ENCODE measurements around the gene S1PR1. TPM values are rescaled to one million over a fixed set of nuclear protein-coding genes. Genes with fewer than 3 reads are reported as not detected.
"Not testable (repeated sequence)": the region's sequence is repeated elsewhere in the genome, so short reads cannot be mapped to it uniquely, and the experiment has no call there.

The S1PR1 gene
- total RNA-seq, 1 experiment from 2014 or later, result 0.24 TPM

DNA sequence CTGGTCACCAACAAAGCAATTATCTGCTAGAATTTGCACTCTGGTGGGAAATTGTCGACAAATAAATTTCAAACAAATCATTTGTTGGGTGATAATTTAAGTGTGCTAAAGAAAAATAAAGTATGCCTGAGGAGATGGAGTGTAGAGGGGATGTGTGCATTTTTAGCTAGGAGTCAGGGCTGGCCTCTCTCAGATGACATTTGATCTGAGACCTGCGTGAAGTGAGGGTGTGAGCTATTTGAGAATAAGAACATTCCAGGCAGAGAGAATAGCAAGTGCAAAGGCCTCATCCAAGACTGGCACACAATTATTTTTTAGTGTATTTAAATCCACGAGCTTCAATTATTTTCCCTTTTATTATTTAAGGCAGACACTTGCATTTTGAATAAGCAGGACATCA is 19.7 kb upstream of the S1PR1 start:
- Histone ChIP-seq H4K5ac (ENCODE audit: insufficient read length, low read depth, low read length) (no peak overlapping the region), H4K20me1 (ENCODE audit: control insufficient read depth, insufficient read depth, insufficient read length) (no peaks in the 10 kb centered on the region), H3K9ac (ENCODE audit: extremely low read depth, insufficient read length, low read length) (no peak overlapping the region), H3K4me2 (ENCODE audit: insufficient read depth, insufficient read length, low read length) (no peak overlapping the region), H4K8ac (replicated peaks; ENCODE audit: insufficient read length, low read depth, low read length) (no peak overlapping the region), H3K4ac (ENCODE audit: low read depth, low read length) (no peak overlapping the region), H3K23me2 (ENCODE audit: insufficient read length, low read depth, low read length, poor library complexity, severe bottlenecking) (no peaks in the 10 kb centered on the region), H4K91ac (ENCODE audit: insufficient read length, low read depth, low read length) (no peak overlapping the region), H3K9me3 (ENCODE audit: control insufficient read depth, low read depth, low read length) (no peaks in the 10 kb centered on the region), H3K18ac (ENCODE audit: insufficient read length, low read depth, low read length) (peak overlapping the region; percentile 75), H3K23ac (ENCODE audit: insufficient read length, low read depth, low read length) (no peak overlapping the region), H3K27me3 (ENCODE audit: insufficient read depth, low read length) (no peaks in the 10 kb centered on the region), H2AFZ (ENCODE audit: low read length) (no peak overlapping the region), H2BK5ac (ENCODE audit: insufficient read length, low read length) (no peak overlapping the region), H2BK120ac (ENCODE audit: low read depth, low read length, poor library complexity, severe bottlenecking) (no peak overlapping the region), H3K4me1 (ENCODE audit: insufficient read depth, low read length) (no peaks in the 10 kb centered on the region), H2BK12ac (ENCODE audit: insufficient read length, low read depth, low read length) (no peak overlapping the region), H2BK15ac (ENCODE audit: low read depth, low read length) (no peak overlapping the region), H3T11ph (ENCODE audit: low read length) (no peak overlapping the region), H2BK20ac (ENCODE audit: low read depth, low read length, poor library complexity, severe bottlenecking) (no peak overlapping the region), H2AK5ac (ENCODE audit: insufficient read length, low read length) (no peak overlapping the region), H3K27ac (ENCODE audit: insufficient read length, low read depth, low read length) (no peak overlapping the region), H3K79me2 (ENCODE audit: insufficient read depth, low read length) (no peaks in the 10 kb centered on the region), H3K14ac (ENCODE audit: insufficient read depth, low read length) (no peak overlapping the region), H3K56ac (ENCODE audit: insufficient read length, low read depth, low read length) (no peak overlapping the region), H3K79me1 (ENCODE audit: insufficient read depth, low read depth, low read length, poor library complexity, severe bottlenecking) (no peaks in the 10 kb centered on the region)
- Mint-ChIP-seq H3K36me3 (ENCODE audit: insufficient read depth in 1 of 3, low read depth in 3 of 3) (no peaks in the 10 kb centered on the region), H3K27ac (no peak overlapping the region), H3K9me3 (no peaks in the 10 kb centered on the region), H3K4me3 (no peak overlapping the region), H3K27me3 (ENCODE audit: low read depth) (no peaks in the 10 kb centered on the region; the same call in 1 of the 2 replicates), H3K4me1 (peaks cover 4 to 5% of the 10 kb centered on the region in 2 experiments)
- no CpG with 5 or more reads among the region's 3 CpGs for WGBS (ENCODE audit: extremely low coverage, insufficient read length, low lambda C conversion rate)
- TF ChIP-seq, protein P1, sequence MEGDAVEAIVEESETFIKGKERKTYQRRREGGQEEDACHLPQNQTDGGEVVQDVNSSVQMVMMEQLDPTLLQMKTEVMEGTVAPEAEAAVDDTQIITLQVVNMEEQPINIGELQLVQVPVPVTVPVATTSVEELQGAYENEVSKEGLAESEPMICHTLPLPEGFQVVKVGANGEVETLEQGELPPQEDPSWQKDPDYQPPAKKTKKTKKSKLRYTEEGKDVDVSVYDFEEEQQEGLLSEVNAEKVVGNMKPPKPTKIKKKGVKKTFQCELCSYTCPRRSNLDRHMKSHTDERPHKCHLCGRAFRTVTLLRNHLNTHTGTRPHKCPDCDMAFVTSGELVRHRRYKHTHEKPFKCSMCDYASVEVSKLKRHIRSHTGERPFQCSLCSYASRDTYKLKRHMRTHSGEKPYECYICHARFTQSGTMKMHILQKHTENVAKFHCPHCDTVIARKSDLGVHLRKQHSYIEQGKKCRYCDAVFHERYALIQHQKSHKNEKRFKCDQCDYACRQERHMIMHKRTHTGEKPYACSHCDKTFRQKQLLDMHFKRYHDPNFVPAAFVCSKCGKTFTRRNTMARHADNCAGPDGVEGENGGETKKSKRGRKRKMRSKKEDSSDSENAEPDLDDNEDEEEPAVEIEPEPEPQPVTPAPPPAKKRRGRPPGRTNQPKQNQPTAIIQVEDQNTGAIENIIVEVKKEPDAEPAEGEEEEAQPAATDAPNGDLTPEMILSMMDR (conservative IDR thresholded peaks at IDR 0.05), result no peak
- no peak for DNase-seq

DNA sequence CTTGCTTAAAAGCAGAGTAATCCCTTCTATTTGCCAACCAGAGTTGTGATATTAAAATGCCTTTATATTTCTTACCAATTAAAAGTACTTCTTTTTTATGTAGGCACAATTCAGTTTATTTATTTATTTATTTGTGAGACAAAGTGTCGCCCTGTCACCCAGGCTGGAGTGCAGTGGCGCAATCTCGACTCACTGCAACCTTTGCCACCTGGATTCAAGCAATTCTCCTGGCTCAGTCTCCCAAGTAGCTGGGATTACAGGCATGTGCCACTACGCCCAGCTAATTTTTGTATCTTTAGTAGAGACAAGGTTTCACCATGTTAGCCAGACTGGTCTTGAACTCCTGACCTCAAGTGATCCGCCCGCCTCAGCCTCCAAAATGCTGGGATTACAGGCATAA is 17.9 kb upstream of the S1PR1 start:
- not testable (repeated sequence) for H3K23me2 ChIP-seq (ENCODE audit: insufficient read length, low read depth, low read length, poor library complexity, severe bottlenecking); H2BK5ac ChIP-seq (ENCODE audit: insufficient read length, low read length); H3K27ac Mint-ChIP-seq; H3K36me3 Mint-ChIP-seq (ENCODE audit: insufficient read depth in 1 of 3, low read depth in 3 of 3); H3K27me3 ChIP-seq (ENCODE audit: insufficient read depth, low read length); H2AK5ac ChIP-seq (ENCODE audit: insufficient read length, low read length); H3K4me2 ChIP-seq (ENCODE audit: insufficient read depth, insufficient read length, low read length); H3K23ac ChIP-seq (ENCODE audit: insufficient read length, low read depth, low read length); H4K20me1 ChIP-seq (ENCODE audit: control insufficient read depth, insufficient read depth, insufficient read length); H3K27me3 Mint-ChIP-seq (ENCODE audit: low read depth); H2BK12ac ChIP-seq (ENCODE audit: insufficient read length, low read depth, low read length); H3K9ac ChIP-seq (ENCODE audit: extremely low read depth, insufficient read length, low read length); H4K8ac ChIP-seq (replicated peaks; ENCODE audit: insufficient read length, low read depth, low read length); H2AFZ ChIP-seq (ENCODE audit: low read length); H3T11ph ChIP-seq (ENCODE audit: low read length); H3K4me1 ChIP-seq (ENCODE audit: insufficient read depth, low read length); H2BK15ac ChIP-seq (ENCODE audit: low read depth, low read length); H2BK120ac ChIP-seq (ENCODE audit: low read depth, low read length, poor library complexity, severe bottlenecking); H3K9me3 Mint-ChIP-seq; H4K91ac ChIP-seq (ENCODE audit: insufficient read length, low read depth, low read length); H3K79me2 ChIP-seq (ENCODE audit: insufficient read depth, low read length); H3K4me1 Mint-ChIP-seq; H3K4me3 Mint-ChIP-seq; H3K18ac ChIP-seq (ENCODE audit: insufficient read length, low read depth, low read length); H3K56ac ChIP-seq (ENCODE audit: insufficient read length, low read depth, low read length); H3K4ac ChIP-seq (ENCODE audit: low read depth, low read length); H3K79me1 ChIP-seq (ENCODE audit: insufficient read depth, low read depth, low read length, poor library complexity, severe bottlenecking); H3K27ac ChIP-seq (ENCODE audit: insufficient read length, low read depth, low read length); DNase-seq; H4K5ac ChIP-seq (ENCODE audit: insufficient read length, low read depth, low read length); H2BK20ac ChIP-seq (ENCODE audit: low read depth, low read length, poor library complexity, severe bottlenecking); H3K9me3 ChIP-seq (ENCODE audit: control insufficient read depth, low read depth, low read length); H3K14ac ChIP-seq (ENCODE audit: insufficient read depth, low read length)
- WGBS (ENCODE audit: extremely low coverage, insufficient read length, low lambda C conversion rate), result no CpG with 5 or more reads among the region's 6 CpGs

All from H9 (cell line).